ENCODE results near the gene ARFGEF3. TPM values are rescaled to one million over a fixed set of nuclear protein-coding genes. Genes with fewer than 3 reads are reported as not detected.

The ARFGEF3 gene
- total and polyA plus RNA-seq, 2 donors (not counting 1 experiment from before 2014, with no cell fraction given): not detected

DNA sequence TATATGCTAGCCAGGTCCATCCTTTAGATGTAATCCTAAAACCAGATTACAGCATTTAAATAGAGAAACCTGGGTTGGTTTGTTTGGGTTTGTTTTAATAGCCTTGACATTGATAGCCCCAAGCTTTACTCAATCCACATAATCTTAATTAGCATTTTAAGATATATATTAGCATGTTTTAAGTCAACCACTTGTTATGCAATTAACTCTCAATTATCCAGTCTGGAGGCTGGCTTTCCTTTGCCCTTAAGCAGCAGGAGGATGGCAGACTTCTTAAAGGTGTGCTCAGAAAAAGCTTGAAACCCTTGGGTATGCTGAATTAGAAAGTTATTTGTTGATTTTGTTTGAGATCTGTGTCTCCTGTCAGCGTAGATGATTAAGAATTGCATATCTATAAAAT is 169.7 kb downstream of the ARFGEF3 start:
- no peak overlapping the region for H3K4me2 ChIP-seq (replicated peaks; ENCODE audit: low read depth, low read length, poor library complexity, severe bottlenecking)
- H2AFZ ChIP-seq (ENCODE audit: insufficient read depth, low read depth, low read length, poor library complexity, severe bottlenecking): no peak overlapping the region
- H4K20me1 ChIP-seq (ENCODE audit: control insufficient read depth, insufficient read depth, low read length, poor library complexity, severe bottlenecking): no peaks in the 10 kb centered on the region
- no peaks in the 10 kb centered on the region for H3K4me1 ChIP-seq (ENCODE audit: control insufficient read depth in 2 of 2, insufficient read depth in 2 of 2, low read length in 2 of 2)
- Mint-ChIP-seq H3K9me3 (ENCODE audit: insufficient read depth) (no peaks in the 10 kb centered on the region), H3K27me3 (peaks cover 22% of the 10 kb centered on the region), H3K27ac (no peak overlapping the region), H3K4me3 (no peak overlapping the region), H3K4me1 (no peaks in the 10 kb centered on the region)
- peaks cover 0 to 2% (median 0%) of the 10 kb centered on the region in 4 experiments for H3K27me3 ChIP-seq (replicated peaks in 1 of 4; ENCODE audit: control extremely low read depth in 1 of 4, control insufficient read depth in 3 of 4, insufficient read depth in 4 of 4, low read length in 3 of 4)
- no peak overlapping the region for H3K9ac ChIP-seq (ENCODE audit: low read length)
- TF ChIP-seq EZH2 (IDR thresholded peaks at IDR 0.05; ENCODE audit: borderline replicate concordance, insufficient read depth, low read depth, low read length, poor library complexity, severe bottlenecking): no peak
- intact Hi-C loops (cut with micrococcal nuclease): no loop called here
- H3K79me2 ChIP-seq (ENCODE audit: control insufficient read depth, insufficient read depth, low read length): no peaks in the 10 kb centered on the region
- POLR2A ChIA-PET: no interaction called here
- ATAC-seq (ENCODE audit: low read depth): no peak
- no peak overlapping the region for H3K27ac ChIP-seq (ENCODE audit: low read length in 2 of 2)
- DNase-seq: no peak
- H3K36me3 ChIP-seq (replicated peaks in 1 of 2; ENCODE audit: control extremely low read depth in 1 of 2, control insufficient read depth in 1 of 2, extremely low read depth in 1 of 2, insufficient read depth in 2 of 2, low read length in 1 of 2): no peaks in the 10 kb centered on the region
- H3K9me3 ChIP-seq (ENCODE audit: control extremely low read depth in 1 of 3, control insufficient read depth in 2 of 3, insufficient read depth in 1 of 3, low read length in 2 of 3): peaks cover 0 to 3% (median 0%) of the 10 kb centered on the region in 3 donors
- WGBS (ENCODE audit: insufficient coverage): no CpG with 5 or more reads among the region's 1 CpG
- CTCF ChIA-PET: no interaction called here
- H3K4me3 ChIP-seq (ENCODE audit: control extremely low read depth in 1 of 5, extremely low read depth in 1 of 5, insufficient read depth in 1 of 5, low read depth in 2 of 5, low read length in 4 of 5): no peak overlapping the region

- Mint-ChIP-seq H3K4me1 (no peaks in the 10 kb centered on the region), H3K4me3 (no peak overlapping the region), H3K27ac (no peak overlapping the region), H3K27me3 (peaks cover 19% of the 10 kb centered on the region), H3K9me3 (ENCODE audit: insufficient read depth) (no peaks in the 10 kb centered on the region)
- H3K4me1 ChIP-seq (ENCODE audit: control insufficient read depth in 2 of 2, insufficient read depth in 2 of 2, low read length in 2 of 2): no peaks in the 10 kb centered on the region
- no peak overlapping the region for H3K4me3 ChIP-seq (ENCODE audit: control extremely low read depth in 1 of 5, extremely low read depth in 1 of 5, insufficient read depth in 1 of 5, low read depth in 2 of 5, low read length in 4 of 5)
- H3K79me2 ChIP-seq (ENCODE audit: control insufficient read depth, insufficient read depth, low read length): no peaks in the 10 kb centered on the region
- no peak overlapping the region for H3K27ac ChIP-seq (ENCODE audit: low read length in 2 of 2)
- DNase-seq (no peak), ATAC-seq (ENCODE audit: low read depth) (no peak)
- H4K20me1 ChIP-seq (ENCODE audit: control insufficient read depth, insufficient read depth, low read length, poor library complexity, severe bottlenecking): no peaks in the 10 kb centered on the region
- no peak overlapping the region for H2AFZ ChIP-seq (ENCODE audit: insufficient read depth, low read depth, low read length, poor library complexity, severe bottlenecking)
- no CpG with 5 or more reads among the region's 2 CpGs for WGBS (ENCODE audit: insufficient coverage)
- H3K9ac ChIP-seq (ENCODE audit: low read length): no peak overlapping the region
- H3K36me3 ChIP-seq (replicated peaks in 1 of 2; ENCODE audit: control extremely low read depth in 1 of 2, control insufficient read depth in 1 of 2, extremely low read depth in 1 of 2, insufficient read depth in 2 of 2, low read length in 1 of 2): no peaks in the 10 kb centered on the region
- intact Hi-C loops (cut with micrococcal nuclease): no loop called here
- ChIA-PET CTCF (no interaction called here), POLR2A (no interaction called here)
- TF ChIP-seq CTCF (IDR thresholded peaks at IDR 0.05) (no peak), EZH2 (IDR thresholded peaks at IDR 0.05; ENCODE audit: borderline replicate concordance, insufficient read depth, low read depth, low read length, poor library complexity, severe bottlenecking) (no peak)
- H3K27me3 ChIP-seq (replicated peaks in 1 of 4; ENCODE audit: control extremely low read depth in 1 of 4, control insufficient read depth in 3 of 4, insufficient read depth in 4 of 4, low read length in 3 of 4): peaks cover 0 to 2% (median 0%) of the 10 kb centered on the region in 4 experiments
- H3K9me3 ChIP-seq (ENCODE audit: control extremely low read depth in 1 of 3, control insufficient read depth in 2 of 3, insufficient read depth in 1 of 3, low read length in 2 of 3): peaks cover 0 to 3% (median 0%) of the 10 kb centered on the region in 3 donors
- no peak overlapping the region for H3K4me2 ChIP-seq (replicated peaks; ENCODE audit: low read depth, low read length, poor library complexity, severe bottlenecking)
Measured at GRCh38 chr6:138331984-138332383, 170.2 kb downstream of the ARFGEF3 start.
